Hematopoietic multipotent progenitor cell treated with erythropoietin and hydrocortisone succinate and interleukin-3 and kit ligand, for 4 days (in vitro differentiated cells): Measurements from ENCODE around the gene MAGEF1.

Experiments used
- DNase-seq: peaks from one replicate; pipeline ENCODE4 v3.0.0-alpha.2; 2015

The MAGEF1 gene

GRCh38 chr3:184663756-184664155 lies 48.1 kb downstream of the MAGEF1 start:
- no peak for DNase-seq

DNA sequence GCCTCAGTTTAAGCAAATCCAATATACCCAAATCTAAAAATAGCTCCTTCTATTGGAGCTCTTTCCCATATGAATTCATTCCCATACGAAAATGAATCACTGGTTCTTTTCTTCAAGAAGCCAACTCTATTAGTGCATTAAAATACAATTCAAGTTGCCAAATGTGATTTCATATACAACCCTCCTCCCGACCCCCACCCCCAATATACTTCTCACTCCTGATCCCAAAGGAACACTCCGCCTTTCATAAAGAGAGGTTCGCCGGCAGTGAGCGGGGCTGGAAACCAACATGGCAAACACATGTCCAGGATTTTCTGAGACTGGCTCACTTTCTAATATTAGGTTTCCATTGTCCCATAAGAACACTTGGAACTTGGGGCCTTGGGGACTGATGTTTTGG lies 48.5 kb downstream of the MAGEF1 start:
- DNase-seq, result no peak

DNA sequence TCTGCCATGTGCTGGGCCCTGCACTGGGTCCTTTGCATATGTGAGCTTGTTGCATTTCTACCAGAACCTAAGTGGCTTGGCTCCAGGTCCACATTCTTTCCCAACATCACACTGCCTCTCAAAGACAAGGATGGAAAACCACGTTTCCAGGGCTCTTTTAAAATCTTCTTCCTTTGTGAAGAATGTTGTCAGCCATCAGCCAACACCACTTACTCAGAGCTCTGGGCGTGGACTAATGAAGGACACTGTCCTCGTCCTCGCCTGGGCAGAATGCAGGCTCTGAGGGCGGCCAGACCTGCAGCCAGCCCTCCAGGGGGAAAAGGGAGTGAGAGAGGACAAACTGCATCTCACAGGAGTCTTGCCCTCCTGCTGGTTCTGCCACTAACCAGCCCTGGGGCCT lies 49.7 kb downstream of the MAGEF1 start:
- DNase-seq, result no peak

DNA sequence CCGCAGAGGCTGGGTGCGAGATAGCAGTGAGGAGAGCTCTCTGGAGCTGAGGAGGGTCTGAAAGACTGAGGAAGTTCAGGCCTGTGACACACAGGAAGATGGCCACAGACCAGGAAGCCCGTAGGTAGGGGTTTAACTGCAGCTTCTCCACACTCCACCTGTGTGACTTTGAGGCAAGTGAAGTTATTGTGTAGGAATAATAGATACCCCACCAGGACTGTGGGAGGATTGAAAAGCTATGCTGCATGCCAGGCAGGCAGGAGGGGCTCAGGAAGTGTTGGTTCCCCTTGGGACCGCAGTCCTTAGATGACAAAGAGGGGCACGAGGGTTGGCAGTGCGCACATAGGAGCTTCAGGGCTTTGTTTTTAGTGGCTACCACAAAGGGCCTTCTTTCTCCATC lies 50.9 kb downstream of the MAGEF1 start:
- DNase-seq, result no peak
